Activated T-cell treated with anti-CD3 and anti-CD28 coated beads for 48 hours (primary cell): ENCODE measurements around the gene LRIG1.
A peak's percentile ranks its signal among the peaks of the same experiment; 100 is the strongest.

Experiments
- DNase-seq: peaks from one replicate; pipeline ENCODE4 v3.0.0-alpha.2; 2020; ENCODE audit warnings: low read depth

LRIG1 gene

DNA sequence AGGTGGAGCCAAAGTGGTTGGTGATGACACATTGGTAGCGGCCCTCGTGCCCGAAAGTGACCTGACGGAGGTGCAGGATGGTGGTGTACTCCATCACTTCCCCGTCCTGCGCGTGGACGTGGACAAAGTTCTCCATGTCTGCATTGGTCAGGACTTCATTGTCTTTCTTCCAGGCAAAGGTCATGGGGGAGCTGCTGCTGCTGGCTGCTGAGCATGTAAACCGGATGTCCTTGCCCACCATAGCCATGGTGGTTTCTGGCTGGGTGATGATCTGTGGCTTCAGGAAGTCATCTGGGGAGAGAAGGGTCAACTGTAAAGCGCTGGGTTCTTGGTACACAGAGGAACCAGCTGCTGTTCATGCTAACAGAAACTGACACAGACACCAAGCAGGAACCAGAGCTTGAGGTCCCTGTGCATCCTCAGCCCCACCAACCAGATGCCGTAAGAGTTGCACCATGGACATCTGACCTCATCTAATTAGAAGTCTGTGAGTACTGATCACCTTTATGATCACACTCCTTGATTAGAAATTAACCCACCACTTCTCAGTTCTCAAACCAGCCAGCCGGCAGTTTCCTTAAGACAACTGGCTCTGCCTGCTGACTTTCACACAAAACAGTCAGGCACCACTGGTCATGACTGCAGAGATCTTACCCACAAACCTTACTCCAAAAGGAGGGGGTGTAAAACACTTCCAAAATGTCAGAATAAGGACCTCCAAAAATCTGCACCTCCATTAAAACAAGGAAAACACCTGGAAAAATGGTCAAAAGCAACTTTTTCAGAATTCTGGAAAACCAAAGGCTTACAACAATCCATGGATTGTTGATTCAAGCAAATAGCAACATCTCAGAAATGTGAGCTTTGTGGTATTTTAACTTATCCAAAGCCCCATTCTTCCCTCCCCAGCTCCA, 114.6 kb downstream of the LRIG1 start:
- no peak for DNase-seq

- no peak for DNase-seq
These were observed 115.8 kb downstream of the LRIG1 start for GRCh38 chr3:66385066-66385465.

DNA sequence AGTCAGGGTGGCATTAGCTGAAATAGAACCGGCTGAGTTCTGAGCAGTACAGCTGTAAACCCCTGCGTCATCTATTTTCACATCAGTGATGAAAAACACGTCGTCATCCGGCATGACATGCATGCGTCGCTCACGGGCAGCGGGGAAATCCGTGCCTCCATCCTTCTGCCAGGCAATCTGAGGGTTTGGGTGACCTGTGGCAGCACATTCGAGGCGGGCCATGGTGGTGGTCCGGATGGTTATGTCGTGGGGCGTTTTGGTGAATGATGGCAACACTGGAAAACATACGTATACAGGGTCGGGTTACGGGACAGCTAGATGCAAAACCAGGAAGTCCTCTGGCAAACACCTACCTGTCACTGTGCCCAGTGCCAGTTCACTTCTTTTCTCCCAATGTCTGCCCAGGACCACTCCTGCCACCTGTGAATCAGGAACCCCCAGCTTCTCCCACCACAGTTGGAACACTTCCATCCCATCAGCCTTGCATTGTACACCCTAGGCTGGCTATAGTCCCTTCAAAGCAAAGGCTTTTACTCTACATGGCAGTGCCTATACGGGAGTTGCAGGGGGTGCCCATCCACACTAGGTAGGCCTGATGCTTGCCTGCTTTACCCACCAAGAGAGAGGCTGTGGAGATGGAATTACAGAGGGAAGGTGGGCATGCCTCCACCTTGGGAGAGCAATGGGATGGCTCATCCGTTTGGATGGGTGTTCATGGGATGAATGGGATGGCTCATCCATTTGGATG, 116.7 kb downstream of the LRIG1 start:
- no peak for DNase-seq

GRCh38 chr3:66383023-66383422, 117.8 kb downstream of the LRIG1 start:
- no peak for DNase-seq

DNA sequence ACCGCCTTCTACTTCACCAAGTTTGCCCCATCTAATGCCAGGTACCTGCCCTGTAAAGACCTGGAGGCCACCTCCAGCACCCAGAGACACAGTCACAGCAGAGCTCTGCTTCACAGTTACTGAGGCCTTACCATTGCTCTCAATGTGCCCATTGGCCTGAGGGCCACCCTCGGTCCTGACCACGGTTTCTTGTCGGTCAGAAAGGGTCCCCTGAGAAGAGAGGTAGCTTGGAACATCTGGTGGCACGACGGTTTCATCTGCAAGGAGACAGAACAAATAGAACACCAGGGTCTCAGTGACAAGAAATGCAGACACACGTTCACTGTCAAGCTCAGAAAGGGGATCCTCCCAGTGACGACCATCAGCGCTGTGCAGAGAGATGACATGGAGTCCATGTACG, 118.7 kb downstream of the LRIG1 start:
- no peak for DNase-seq

DNA sequence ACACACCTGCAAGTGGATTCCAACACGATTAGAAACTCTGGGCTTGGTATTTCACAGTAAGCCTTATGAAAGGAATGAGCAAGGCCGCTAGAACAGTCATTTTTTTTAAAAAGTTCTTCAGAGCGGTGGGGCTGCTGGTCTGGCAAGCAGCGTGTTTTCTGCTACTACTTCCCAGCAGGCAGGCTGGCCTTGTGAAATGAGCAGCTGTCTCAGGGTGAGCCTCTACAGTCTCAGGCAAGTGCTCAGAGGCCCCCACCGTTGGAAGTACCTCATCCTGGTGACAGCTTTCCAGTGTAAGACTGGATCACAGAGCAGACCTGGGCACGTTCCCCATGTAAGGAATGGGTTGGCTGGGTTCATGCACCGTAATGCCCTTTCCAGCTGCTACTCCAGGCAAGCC, 119.2 kb downstream of the LRIG1 start:
- DNase-seq, result no peak

GRCh38 chr3:66380200-66380932, 120.5 kb downstream of the LRIG1 start:
- DNase-seq, result no peak

DNA sequence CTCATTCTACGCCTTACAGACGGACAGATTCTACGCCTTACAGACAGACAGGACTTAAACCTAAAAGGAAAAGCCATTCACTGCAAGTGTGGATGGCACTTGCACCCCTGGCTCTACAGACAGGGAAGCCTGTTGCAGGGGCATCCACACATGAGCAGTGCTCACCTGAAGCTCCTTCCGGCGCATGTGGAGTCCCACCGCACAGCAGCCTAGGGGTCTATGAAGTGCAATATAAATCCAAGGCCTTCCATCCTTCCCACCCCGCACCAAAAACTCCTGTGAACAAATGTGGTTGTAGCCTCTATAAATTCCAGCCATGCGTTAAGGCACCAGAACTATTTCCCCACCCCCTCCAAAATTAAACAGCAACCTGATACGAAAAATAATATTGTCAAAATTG, 121.3 kb downstream of the LRIG1 start:
- DNase-seq, result no peak

DNA sequence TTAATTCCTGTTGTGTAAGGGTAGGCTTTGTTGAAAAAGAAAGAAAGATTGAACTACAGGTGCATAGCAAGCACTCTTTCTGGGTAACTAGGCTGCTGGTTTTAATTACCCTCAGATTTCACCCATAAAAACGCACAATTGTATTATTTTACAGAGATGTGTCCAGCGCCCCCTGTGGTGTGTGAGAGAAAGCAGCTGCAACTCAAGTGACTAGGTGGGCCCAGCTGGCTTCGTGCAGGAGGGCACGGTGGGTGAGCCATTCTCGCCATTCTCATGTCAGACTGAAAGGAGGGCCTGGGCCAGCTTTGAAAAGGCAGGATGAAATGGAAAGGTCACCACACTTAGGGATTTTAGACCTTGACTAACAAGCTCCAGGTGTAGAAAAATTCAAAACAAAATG, 122.6 kb downstream of the LRIG1 start:
- DNase-seq, result peak; percentile 19

DNA sequence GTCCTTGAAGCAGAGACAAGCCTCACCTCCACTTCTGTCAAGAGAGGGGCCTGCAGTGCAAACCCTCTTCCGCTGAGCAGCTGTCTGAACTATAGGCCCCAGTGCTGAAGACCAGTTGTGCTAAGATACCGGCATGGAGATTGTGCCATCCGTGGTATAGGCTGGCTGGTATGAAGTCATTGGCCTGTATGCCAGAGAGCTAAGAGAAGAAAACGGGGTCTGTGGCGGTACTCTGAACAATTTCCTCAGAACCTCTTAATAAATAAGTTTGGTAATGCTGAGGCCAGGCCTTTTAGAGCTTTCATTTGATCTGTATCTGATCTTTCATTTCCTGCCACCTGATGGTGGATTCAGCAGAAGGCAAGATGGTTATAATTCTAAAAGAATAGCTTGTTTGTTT, 123.0 kb downstream of the LRIG1 start:
- DNase-seq, result no peak

DNA sequence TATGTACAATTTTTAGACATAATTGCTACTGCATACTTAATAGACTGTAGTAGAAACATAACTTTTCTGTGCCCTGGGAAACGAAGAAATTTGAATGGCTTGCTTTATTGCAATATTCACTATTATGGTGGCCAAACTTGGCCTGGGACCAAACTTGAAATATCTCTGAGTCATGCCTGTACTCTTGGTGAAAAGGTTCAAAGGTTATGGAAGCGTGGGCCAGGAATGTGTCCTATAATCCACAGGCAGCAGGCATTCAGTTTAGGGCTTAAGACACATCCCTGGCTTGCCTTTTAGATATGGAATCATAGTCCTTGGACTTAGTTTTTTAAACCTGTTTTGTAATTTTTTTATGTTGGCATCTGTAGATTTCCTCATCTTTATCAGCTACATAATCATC, 124.3 kb downstream of the LRIG1 start:
- DNase-seq, result no peak

- DNase-seq, result no peak
These were observed 128.0 kb downstream of the LRIG1 start for GRCh38 chr3:66372681-66373350.

GRCh38 chr3:66371432-66371831, 129.4 kb downstream of the LRIG1 start:
- no peak for DNase-seq

GRCh38 chr3:66370179-66370578, 130.6 kb downstream of the LRIG1 start:
- no peak for DNase-seq

DNA sequence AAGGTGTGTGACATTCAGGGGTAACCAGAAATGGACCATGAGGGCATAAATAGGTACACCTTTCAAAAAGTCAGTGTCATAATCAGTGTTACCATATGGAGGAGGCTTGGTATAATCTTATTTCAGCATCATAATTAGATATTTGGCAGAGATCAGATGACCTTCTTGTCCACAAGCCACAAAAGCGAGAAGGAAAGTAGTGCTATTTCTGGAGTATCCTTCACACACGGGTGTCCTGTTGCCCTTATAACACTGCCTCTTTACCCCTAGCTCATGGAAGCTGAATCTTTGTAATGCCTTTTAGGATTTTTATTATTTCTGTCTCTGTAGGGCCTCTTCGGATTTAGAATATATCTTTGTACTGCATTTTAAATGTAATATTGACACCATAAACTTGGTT, 132.8 kb downstream of the LRIG1 start:
- DNase-seq, result no peak

DNA sequence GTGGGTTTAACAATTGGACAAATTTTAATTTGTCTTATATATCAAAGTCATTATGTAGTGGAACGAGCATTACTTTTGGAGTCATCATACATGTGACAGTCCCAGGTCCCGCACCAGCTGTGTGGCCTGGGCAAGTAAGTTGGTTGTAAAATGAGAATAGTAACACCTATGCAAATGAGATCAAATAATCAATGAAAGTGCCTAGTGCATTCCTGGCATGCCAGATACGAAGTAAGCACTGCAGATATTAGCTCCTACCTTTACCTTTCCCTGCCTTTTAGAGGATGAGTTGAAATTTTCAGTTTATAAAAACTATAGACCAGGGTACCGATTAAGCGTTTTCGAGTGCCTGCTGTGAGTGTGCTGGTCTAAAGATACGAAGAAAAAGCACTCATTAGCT, 134.1 kb downstream of the LRIG1 start:
- no peak for DNase-seq

- no peak for DNase-seq
These were observed 135.7 kb downstream of the LRIG1 start for GRCh38 chr3:66365080-66365479.

DNA sequence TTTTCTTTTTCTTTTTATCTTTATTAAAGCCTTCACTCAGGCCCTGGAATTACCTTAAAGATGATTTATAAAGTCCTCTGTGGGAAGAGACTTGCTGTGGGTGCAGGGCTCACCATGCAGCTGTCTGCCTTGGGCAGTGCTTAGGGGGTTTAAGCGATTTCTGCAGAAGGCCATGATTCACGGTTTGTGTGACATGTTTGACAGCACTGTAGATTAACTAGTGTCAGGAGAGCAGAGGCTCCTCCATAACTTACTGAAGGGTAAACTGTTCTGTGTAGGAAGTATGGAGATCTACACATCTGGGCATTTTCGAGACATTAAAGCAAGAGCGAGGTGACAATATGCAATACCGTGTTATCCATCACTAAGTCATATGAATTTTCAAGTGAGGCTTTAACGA, 137.7 kb downstream of the LRIG1 start:
- no peak for DNase-seq

GRCh38 chr3:66362541-66362941, 138.3 kb downstream of the LRIG1 start:
- no peak for DNase-seq

GRCh38 chr3:66361356-66361755, 139.5 kb downstream of the LRIG1 start:
- no peak for DNase-seq

DNA sequence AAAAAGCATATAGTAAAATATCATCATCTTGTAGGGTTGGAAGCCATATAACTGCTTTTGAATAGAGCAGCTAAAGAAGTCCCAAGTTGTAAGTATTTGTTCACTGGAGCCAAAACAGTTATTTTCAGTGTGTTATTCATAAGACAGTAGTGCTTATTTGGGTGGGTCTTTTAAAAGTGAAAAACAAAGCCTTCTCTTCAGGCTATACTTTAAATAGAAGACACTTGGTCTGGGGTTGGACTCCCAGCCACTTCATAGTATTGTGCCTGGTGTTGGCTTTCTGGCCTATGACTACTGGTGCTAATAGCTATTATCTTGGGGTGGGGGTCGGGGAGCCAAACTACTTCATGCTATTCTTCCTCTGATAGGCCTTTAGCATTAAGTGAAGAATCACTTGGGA, 144.8 kb downstream of the LRIG1 start:
- DNase-seq, result no peak

DNA sequence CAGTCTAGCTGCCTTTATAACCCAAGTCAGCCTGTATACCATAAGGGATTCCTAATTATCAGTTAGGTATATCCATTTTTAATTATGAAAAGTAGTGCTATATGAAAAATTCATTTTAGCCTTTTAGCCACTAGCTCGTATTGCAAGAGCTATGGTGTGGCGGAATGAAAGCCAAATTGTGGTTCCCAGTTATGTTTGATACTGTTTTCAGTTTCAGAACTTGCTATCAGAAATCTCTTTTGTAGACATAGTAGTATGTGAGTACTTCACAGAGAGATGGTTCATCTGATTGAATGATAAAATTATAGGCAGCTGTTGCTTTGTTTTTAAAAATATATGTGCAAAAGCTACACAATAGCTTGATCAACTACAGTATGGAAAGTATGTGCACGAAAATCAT, 145.4 kb downstream of the LRIG1 start:
- no peak for DNase-seq
